HCT116 (cell line): ENCODE results near the gene SHTN1. TPM values are rescaled to one million over a fixed set of nuclear protein-coding genes. Genes with fewer than 3 reads are reported as not detected.

Source experiments
- ATAC-seq: fragments of 200-7000 bp; cut with Tn5 transposase; 2 replicates; pipeline ENCODE4 v1.9.1; 2020; ENCODE audit warnings: mild to moderate bottlenecking, moderate library complexity
- BruUV-seq: library from RNA; stranded (reverse); fragments of 400-500 nt; replicated peaks from 2 replicates; lab custom pipeline; 2021; lab: Mats Ljungman, UMichigan
- CTCF ChIA-PET: fragments of 300-600 bp; sonication (Branson Sonifier 250); formaldehyde crosslinking; loops from one replicate; lab custom pipeline; 2021; ENCODE audit warnings: antibody characterized with exemption; lab: Charles Lee
- POLR2A ChIA-PET: fragments of 300-600, 350-600 bp; sonication (Branson Sonifier 250); formaldehyde crosslinking; loops from one replicate; lab custom pipeline; 2021; ENCODE audit warnings: antibody characterized with exemption; lab: Charles Lee
- RAD21 ChIA-PET, 2 experiments: fragments of 300-600 bp; sonication (Branson Sonifier 250); formaldehyde crosslinking; loops; one replicate each; lab custom pipeline; 2023; ENCODE audit warnings: low total read pairs in 2 of 2; ENCODE audit not compliant: uncharacterized antibody in 2 of 2, unreplicated experiment in 2 of 2, low non-redundant PET in 1 of 2; lab: Charles Lee
- DNase-seq: peaks from one replicate; pipeline ENCODE4 v3.0.0-alpha.2; 2010; ENCODE audit warnings: low read depth, low spot score
- H2AFZ ChIP-seq: fragments of 200-600 bp; shearing (Covaris generic), sonication (generic); 2 replicates; pipeline ENCODE4 v1.6.1; 2017; ENCODE audit warnings: low read depth, mixed run types, mixed read lengths, antibody characterized with exemption, low read length; ENCODE audit not compliant: poor library complexity, severe bottlenecking
- H3K27ac ChIP-seq: 2 replicates; pipeline ENCODE4 v1.5.1; 2012; ENCODE audit warnings: low read depth, low read length
- H3K27me3 ChIP-seq: fragments of 200-600 bp; sonication (generic); 2 replicates; pipeline ENCODE4 v1.6.1; 2016; ENCODE audit warnings: mixed run types, low read length, mixed read lengths; ENCODE audit not compliant: insufficient read depth
- H3K36me3 ChIP-seq, 2 experiments: fragments of 200-500 bp in 1 of 2; fragments of 200-600 bp in 1 of 2; sonication (Bioruptor generic) in 1 of 2; sonication (generic) in 1 of 2; 2 replicates each; pipeline versions ENCODE4 v1.5.1 to v1.6.1; 2014 to 2016; ENCODE audit warnings: low read length in 2 of 2, inconsistent platforms in 1 of 2, mixed read lengths in 1 of 2, mixed run types in 1 of 2; ENCODE audit not compliant: insufficient read depth in 2 of 2, control insufficient read depth in 1 of 2
- H3K4me1 ChIP-seq, 2 experiments: fragments of 200-600 bp in 1 of 2; sonication (generic) in 1 of 2; 2 replicates each; pipeline versions ENCODE4 v1.5.1 to v1.6.1; 2012 to 2017; ENCODE audit warnings: low read length in 2 of 2, inconsistent platforms in 1 of 2, mild to moderate bottlenecking in 1 of 2, mixed read lengths in 1 of 2, mixed run types in 1 of 2, moderate library complexity in 1 of 2; ENCODE audit not compliant: insufficient read depth in 2 of 2, control insufficient read depth in 1 of 2
- H3K4me2 ChIP-seq: fragments of 200-600 bp; sonication (generic); 2 replicates; pipeline ENCODE4 v1.6.1; 2017; ENCODE audit warnings: mixed run types, low read length, mixed read lengths
- H3K4me3 ChIP-seq, 2 experiments: fragments of 200-600 bp in 1 of 2; sonication (generic) in 1 of 2; replicated peaks in 1 of 2; 2 replicates each; pipeline ENCODE4 v1.5.1; 2011 to 2016; ENCODE audit warnings: low read length in 2 of 2, control low read depth in 1 of 2, low read depth in 1 of 2, mild to moderate bottlenecking in 1 of 2, mixed read lengths in 1 of 2, mixed run types in 1 of 2
- H3K79me2 ChIP-seq: fragments of 200-600 bp; sonication (generic); 2 replicates; pipeline ENCODE4 v1.6.1; 2017; ENCODE audit warnings: mild to moderate bottlenecking, mixed run types, low read length, moderate library complexity, mixed read lengths; ENCODE audit not compliant: insufficient read depth
- H3K9ac ChIP-seq: fragments of 200-600 bp; sonication (generic); 2 replicates; pipeline ENCODE4 v1.6.1; 2016; ENCODE audit warnings: low read length, mixed read lengths
- H3K9me2 ChIP-seq: fragments of 200-600 bp; sonication (generic), shearing (Covaris generic); 2 replicates; pipeline ENCODE4 v1.6.1; 2017; ENCODE audit warnings: mixed run types, mild to moderate bottlenecking, moderate library complexity; ENCODE audit not compliant: insufficient read depth
- H3K9me3 ChIP-seq, 2 experiments: fragments of 200-500 bp in 1 of 2; fragments of 200-600 bp in 1 of 2; sonication (Bioruptor generic) in 1 of 2; sonication (generic) in 1 of 2; 2 replicates each; pipeline ENCODE4 v1.6.1; 2014 to 2017; ENCODE audit warnings: low read length in 2 of 2, mixed read lengths in 2 of 2, inconsistent platforms in 1 of 2, low read depth in 1 of 2, mild to moderate bottlenecking in 1 of 2, mixed run types in 1 of 2, moderate library complexity in 1 of 2; ENCODE audit not compliant: control insufficient read depth in 1 of 2, insufficient read depth in 1 of 2
- H4K20me1 ChIP-seq: fragments of 200-600 bp; sonication (generic), shearing (Covaris generic); 2 replicates; pipeline ENCODE4 v1.6.1; 2017; ENCODE audit warnings: mixed run types, mild to moderate bottlenecking, moderate library complexity; ENCODE audit not compliant: insufficient read depth
- ATF3 ChIP-seq: IDR thresholded peaks from 2 replicates; pipeline ENCODE4 v1.6.1; 2012
- CBX3 ChIP-seq: IDR thresholded peaks from 2 replicates; pipeline ENCODE4 v1.6.1; 2012; ENCODE audit warnings: low read depth
- EGR1 ChIP-seq: IDR thresholded peaks from 2 replicates; pipeline ENCODE4 v1.6.1; 2012; ENCODE audit warnings: low read depth
- EZH2phosphoT487 ChIP-seq: fragments of 200-600 bp; IDR thresholded peaks from 2 replicates; pipeline ENCODE4 v1.6.1; 2018; ENCODE audit warnings: antibody characterized with exemption, borderline replicate concordance
- JUND ChIP-seq: IDR thresholded peaks from 2 replicates; pipeline ENCODE4 v1.6.1; 2012
- RAD21 ChIP-seq: IDR thresholded peaks from 2 replicates; pipeline ENCODE4 v1.6.1; 2012; ENCODE audit warnings: low read depth, mild to moderate bottlenecking
- SIN3A ChIP-seq: IDR thresholded peaks from 2 replicates; pipeline ENCODE4 v1.6.1; 2012; ENCODE audit warnings: low read depth
- SP1 ChIP-seq: IDR thresholded peaks from 2 replicates; pipeline ENCODE4 v1.6.1; 2012; ENCODE audit warnings: low read depth
- SRF ChIP-seq: IDR thresholded peaks from 2 replicates; pipeline ENCODE4 v1.6.1; 2012; ENCODE audit warnings: low read depth
- ZNF274 ChIP-seq: fragments of 200-500 bp; sonication (Bioruptor generic); IDR thresholded peaks from 2 replicates; pipeline ENCODE4 v1.6.1; 2014; ENCODE audit warnings: mild to moderate bottlenecking, low read depth, low read length, inconsistent platforms
- intact Hi-C: fragments of 100-400 bp; cut with micrococcal nuclease; formaldehyde crosslinking; loops from 2 replicates; pipeline ENCODE4 v1.10.0; 2022
- total RNA-seq: library from RNA; stranded (reverse); gene quantifications from one replicate; pipeline ENCODE4 v1.2.1, GENCODE V29; 2021; ENCODE audit not compliant: unreplicated experiment
- TF ChIP-seq, protein P1 (sequence below), 3 experiments: fragments of 200-600 bp in 1 of 3; sonication (generic) in 1 of 3; IDR thresholded peaks in 2 of 3; conservative IDR thresholded peaks in 1 of 3; 2 replicates each; pipeline ENCODE4 v1.5.1; 2012 to 2017; ENCODE audit warnings: low read depth in 2 of 3, low read length in 2 of 3, antibody characterized with exemption in 1 of 3, borderline replicate concordance in 1 of 3, control low read depth in 1 of 3, mild to moderate bottlenecking in 1 of 3, mixed read lengths in 1 of 3, mixed run types in 1 of 3, moderate library complexity in 1 of 3; ENCODE audit not compliant: insufficient read depth in 1 of 3
- TF ChIP-seq, protein P2 (sequence below): IDR thresholded peaks from 2 replicates; pipeline ENCODE4 v1.6.1; 2012
- TF ChIP-seq, protein P3 (sequence below): IDR thresholded peaks from 2 replicates; pipeline ENCODE4 v1.6.1; 2011; ENCODE audit warnings: mild to moderate bottlenecking, low read length, moderate library complexity; ENCODE audit not compliant: insufficient replicate concordance; ENCODE audit errors: extremely low read depth

SHTN1 gene
- total RNA-seq, 1 experiment from 2014 or later, result 64.0 TPM

- H3K9ac ChIP-seq, result no peak overlapping the region
- no peaks in the 10 kb centered on the region for H3K9me3 ChIP-seq
- CTCF ChIA-PET, result interaction anchor here (0.8 kb wide), 1 partner anchor 9 kb away, joined by 3 read pairs; no protein-coding TSS in a partner anchor
- H2AFZ ChIP-seq, result no peak overlapping the region
- H3K27ac ChIP-seq, result no peak overlapping the region
- TF ChIP-seq SP1, result no peak
- no peak for TF ChIP-seq EGR1
- TF ChIP-seq, protein P1, sequence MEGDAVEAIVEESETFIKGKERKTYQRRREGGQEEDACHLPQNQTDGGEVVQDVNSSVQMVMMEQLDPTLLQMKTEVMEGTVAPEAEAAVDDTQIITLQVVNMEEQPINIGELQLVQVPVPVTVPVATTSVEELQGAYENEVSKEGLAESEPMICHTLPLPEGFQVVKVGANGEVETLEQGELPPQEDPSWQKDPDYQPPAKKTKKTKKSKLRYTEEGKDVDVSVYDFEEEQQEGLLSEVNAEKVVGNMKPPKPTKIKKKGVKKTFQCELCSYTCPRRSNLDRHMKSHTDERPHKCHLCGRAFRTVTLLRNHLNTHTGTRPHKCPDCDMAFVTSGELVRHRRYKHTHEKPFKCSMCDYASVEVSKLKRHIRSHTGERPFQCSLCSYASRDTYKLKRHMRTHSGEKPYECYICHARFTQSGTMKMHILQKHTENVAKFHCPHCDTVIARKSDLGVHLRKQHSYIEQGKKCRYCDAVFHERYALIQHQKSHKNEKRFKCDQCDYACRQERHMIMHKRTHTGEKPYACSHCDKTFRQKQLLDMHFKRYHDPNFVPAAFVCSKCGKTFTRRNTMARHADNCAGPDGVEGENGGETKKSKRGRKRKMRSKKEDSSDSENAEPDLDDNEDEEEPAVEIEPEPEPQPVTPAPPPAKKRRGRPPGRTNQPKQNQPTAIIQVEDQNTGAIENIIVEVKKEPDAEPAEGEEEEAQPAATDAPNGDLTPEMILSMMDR (IDR thresholded peaks at IDR 0.05 in 2 of 3, conservative IDR thresholded peaks at IDR 0.05 in 1 of 3; ENCODE audit: borderline replicate concordance in 1 of 3, insufficient read depth in 1 of 3, low read depth in 2 of 3, low read length in 2 of 3), result no peak
- TF ChIP-seq, protein P2, sequence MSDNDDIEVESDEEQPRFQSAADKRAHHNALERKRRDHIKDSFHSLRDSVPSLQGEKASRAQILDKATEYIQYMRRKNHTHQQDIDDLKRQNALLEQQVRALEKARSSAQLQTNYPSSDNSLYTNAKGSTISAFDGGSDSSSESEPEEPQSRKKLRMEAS, result no peak
- TF ChIP-seq ZNF274, result no peak
- no peak for TF ChIP-seq ATF3
- TF ChIP-seq RAD21, result no peak
- no peak for TF ChIP-seq EZH2phosphoT487
- TF ChIP-seq SRF, result no peak
- no peak for TF ChIP-seq CBX3
- TF ChIP-seq, protein P3, sequence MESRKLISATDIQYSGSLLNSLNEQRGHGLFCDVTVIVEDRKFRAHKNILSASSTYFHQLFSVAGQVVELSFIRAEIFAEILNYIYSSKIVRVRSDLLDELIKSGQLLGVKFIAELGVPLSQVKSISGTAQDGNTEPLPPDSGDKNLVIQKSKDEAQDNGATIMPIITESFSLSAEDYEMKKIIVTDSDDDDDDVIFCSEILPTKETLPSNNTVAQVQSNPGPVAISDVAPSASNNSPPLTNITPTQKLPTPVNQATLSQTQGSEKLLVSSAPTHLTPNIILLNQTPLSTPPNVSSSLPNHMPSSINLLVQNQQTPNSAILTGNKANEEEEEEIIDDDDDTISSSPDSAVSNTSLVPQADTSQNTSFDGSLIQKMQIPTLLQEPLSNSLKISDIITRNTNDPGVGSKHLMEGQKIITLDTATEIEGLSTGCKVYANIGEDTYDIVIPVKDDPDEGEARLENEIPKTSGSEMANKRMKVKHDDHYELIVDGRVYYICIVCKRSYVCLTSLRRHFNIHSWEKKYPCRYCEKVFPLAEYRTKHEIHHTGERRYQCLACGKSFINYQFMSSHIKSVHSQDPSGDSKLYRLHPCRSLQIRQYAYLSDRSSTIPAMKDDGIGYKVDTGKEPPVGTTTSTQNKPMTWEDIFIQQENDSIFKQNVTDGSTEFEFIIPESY, result no peak
- TF ChIP-seq JUND, result no peak
- no peak for TF ChIP-seq SIN3A
- BruUV-seq, result no TSS peak
- no peaks in the 10 kb centered on the region for H3K9me2 ChIP-seq
- no peaks in the 10 kb centered on the region for H4K20me1 ChIP-seq
- H3K4me2 ChIP-seq, result no peak overlapping the region
- DNase-seq, result no peak
- RAD21 ChIA-PET, result no interaction called here
- no peak for ATAC-seq
- H3K36me3 ChIP-seq, result peaks cover 24 to 35% of the 10 kb centered on the region in 2 experiments; a peak in 3 of 4 replicates
- no peak overlapping the region for H3K4me3 ChIP-seq
- no peaks in the 10 kb centered on the region for H3K79me2 ChIP-seq
- POLR2A ChIA-PET, result no interaction called here
- H3K4me1 ChIP-seq, result no peaks in the 10 kb centered on the region
- no peaks in the 10 kb centered on the region for H3K27me3 ChIP-seq
- intact Hi-C loops, result no loop called here
Measured at GRCh38 chr10:116899626-116900025, 105.4 kb downstream of the SHTN1 start.
